HEK293 (cell line): Measurements from ENCODE around the gene SLC43A1.

Experiments
- CTCF ChIA-PET: fragments of 350-600 bp; formaldehyde crosslinking; extraction: SDS; loops from one replicate; lab custom pipeline; 2021; ENCODE audit warnings: antibody characterized with exemption; lab: Yijun Ruan, JAX
- POLR2A ChIA-PET: fragments of 300-600 bp; formaldehyde crosslinking; extraction: SDS; loops from one replicate; lab custom pipeline; 2020; ENCODE audit warnings: antibody characterized with exemption, inconsistent platforms; lab: Yijun Ruan, JAX
- H3K27ac ChIP-seq: fragments of 200-500 bp; sonication (Bioruptor generic); 2 replicates; pipeline ENCODE4 v1.5.1; 2014; ENCODE audit warnings: low read depth, low read length, control low read depth, inconsistent platforms; ENCODE audit errors: extremely low read depth
- H3K36me3 ChIP-seq, 2 experiments: fragments of 200-500 bp in 1 of 2; sonication (Bioruptor generic) in 1 of 2; 1 replicate in 1 of 2; 2 replicates in 1 of 2; pipeline ENCODE4 v1.5.1; 2014 to 2017; ENCODE audit warnings: inconsistent platforms in 2 of 2, low read length in 2 of 2; ENCODE audit not compliant: control insufficient read depth in 2 of 2, insufficient read depth in 1 of 2
- H3K4me1 ChIP-seq: fragments of 200-500 bp; sonication (Bioruptor generic); 2 replicates; pipeline ENCODE4 v1.5.1; 2014; ENCODE audit warnings: mild to moderate bottlenecking, low read length, inconsistent platforms; ENCODE audit not compliant: control insufficient read depth, insufficient read depth
- H3K4me3 ChIP-seq: 2 replicates; pipeline ENCODE4 v1.5.1; 2011; ENCODE audit warnings: low read depth, mild to moderate bottlenecking, control low read depth, low read length, moderate library complexity
- H3K9me3 ChIP-seq: fragments of 200-500 bp; sonication (Bioruptor generic); 2 replicates; pipeline ENCODE4 v1.5.1; 2014; ENCODE audit warnings: low read depth, low read length, inconsistent platforms; ENCODE audit not compliant: control insufficient read depth, insufficient read depth
- BCL11A ChIP-seq: fragments of 450-650 bp; formaldehyde crosslinking; IDR thresholded peaks from 2 replicates; pipeline ENCODE4 v1.5.1; 2016; ENCODE audit warnings: low read depth, missing biosample characterization, missing genetic modification characterization
- EGR2 ChIP-seq: fragments of 450-650 bp; formaldehyde crosslinking; IDR thresholded peaks from 2 replicates; pipeline ENCODE4 v1.5.1; 2016; ENCODE audit warnings: low read depth, missing biosample characterization, missing genetic modification characterization
- KLF1 ChIP-seq: fragments of 450-650 bp; formaldehyde crosslinking; IDR thresholded peaks from 2 replicates; pipeline ENCODE4 v1.5.1; 2016; ENCODE audit warnings: missing biosample characterization, missing genetic modification characterization
- KLF9 ChIP-seq: fragments of 450-650 bp; formaldehyde crosslinking; IDR thresholded peaks from 2 replicates; pipeline ENCODE4 v1.5.1; 2016; ENCODE audit warnings: missing biosample characterization, missing genetic modification characterization, low read depth
- SP7 ChIP-seq: fragments of 450-650 bp; formaldehyde crosslinking; IDR thresholded peaks from 2 replicates; pipeline ENCODE4 v1.5.1; 2016; ENCODE audit warnings: missing biosample characterization, missing genetic modification characterization
- YY1 ChIP-seq: fragments of 450-650 bp; formaldehyde crosslinking; IDR thresholded peaks from 2 replicates; pipeline ENCODE4 v1.5.1; 2018; ENCODE audit warnings: missing biosample characterization, missing genetic modification characterization
- YY2 ChIP-seq: fragments of 450-650 bp; formaldehyde crosslinking; IDR thresholded peaks from 2 replicates; pipeline ENCODE4 v1.5.1; 2016; ENCODE audit warnings: missing biosample characterization, missing genetic modification characterization
- ZFHX2 ChIP-seq: fragments of 450-650 bp; formaldehyde crosslinking; conservative IDR thresholded peaks from 2 replicates; pipeline ENCODE4 v1.5.1; 2016; ENCODE audit warnings: missing biosample characterization, missing genetic modification characterization
- ZNF121 ChIP-seq: fragments of 450-650 bp; formaldehyde crosslinking; IDR thresholded peaks from 2 replicates; pipeline ENCODE4 v1.5.1; 2016; ENCODE audit warnings: missing biosample characterization, missing genetic modification characterization
- ZNF302 ChIP-seq: fragments of 450-650 bp; formaldehyde crosslinking; IDR thresholded peaks from 2 replicates; pipeline ENCODE4 v1.5.1; 2016; ENCODE audit warnings: missing biosample characterization, missing genetic modification characterization, low read depth
- ZNF311 ChIP-seq: fragments of 450-650 bp; formaldehyde crosslinking; IDR thresholded peaks from 2 replicates; pipeline ENCODE4 v1.5.1; 2017; ENCODE audit warnings: missing biosample characterization, missing genetic modification characterization, borderline replicate concordance
- ZNF341 ChIP-seq: fragments of 450-650 bp; formaldehyde crosslinking; IDR thresholded peaks from 2 replicates; pipeline ENCODE4; 2016; ENCODE audit warnings: low read depth, missing biosample characterization, missing genetic modification characterization
- ZNF366 ChIP-seq: fragments of 450-650 bp; formaldehyde crosslinking; conservative IDR thresholded peaks from 2 replicates; pipeline ENCODE4 v1.5.1; 2016; ENCODE audit warnings: missing biosample characterization, missing genetic modification characterization
- ZNF37A ChIP-seq: fragments of 450-650 bp; IDR thresholded peaks from 2 replicates; pipeline ENCODE4 v1.5.1; 2018; ENCODE audit warnings: missing biosample characterization, missing genetic modification characterization
- ZNF433 ChIP-seq: fragments of 450-650 bp; formaldehyde crosslinking; IDR thresholded peaks from 2 replicates; pipeline ENCODE4 v1.5.1; 2016; ENCODE audit warnings: missing biosample characterization, missing genetic modification characterization, low read depth
- ZNF449 ChIP-seq: fragments of 450-650 bp; formaldehyde crosslinking; IDR thresholded peaks from 2 replicates; pipeline ENCODE4 v1.5.1; 2017; ENCODE audit warnings: missing biosample characterization, mild to moderate bottlenecking, missing genetic modification characterization, moderate library complexity
- ZNF473 ChIP-seq: fragments of 450-650 bp; formaldehyde crosslinking; IDR thresholded peaks from 2 replicates; pipeline ENCODE4 v1.5.1; 2017; ENCODE audit warnings: missing biosample characterization, missing genetic modification characterization
- ZNF610 ChIP-seq: fragments of 450-650 bp; formaldehyde crosslinking; IDR thresholded peaks from 2 replicates; pipeline ENCODE4 v1.5.1; 2016; ENCODE audit warnings: missing biosample characterization, missing genetic modification characterization, borderline replicate concordance
- ZNF707 ChIP-seq: fragments of 450-650 bp; formaldehyde crosslinking; IDR thresholded peaks from 2 replicates; pipeline ENCODE4 v1.5.1; 2016; ENCODE audit warnings: missing biosample characterization, missing genetic modification characterization
- ZNF792 ChIP-seq: fragments of 450-650 bp; formaldehyde crosslinking; IDR thresholded peaks from 2 replicates; pipeline ENCODE4 v1.5.1; 2016; ENCODE audit warnings: missing biosample characterization, missing genetic modification characterization
- ZNF837 ChIP-seq: fragments of 450-650 bp; formaldehyde crosslinking; IDR thresholded peaks from 2 replicates; pipeline ENCODE4 v1.5.1; 2016; ENCODE audit warnings: missing biosample characterization, missing genetic modification characterization
- TF ChIP-seq, protein P1 (sequence below): fragments of 450-650 bp; formaldehyde crosslinking; IDR thresholded peaks from 2 replicates; pipeline ENCODE4 v1.5.1; 2016; ENCODE audit warnings: missing biosample characterization, missing genetic modification characterization
- TF ChIP-seq, protein P2 (sequence below): fragments of 450-650 bp; formaldehyde crosslinking; IDR thresholded peaks from 2 replicates; pipeline ENCODE4 v1.5.1; 2016; ENCODE audit warnings: missing biosample characterization, missing genetic modification characterization, borderline replicate concordance
- TF ChIP-seq, protein P3 (sequence below): fragments of 450-650 bp; formaldehyde crosslinking; IDR thresholded peaks from 2 replicates; pipeline ENCODE4; 2016; ENCODE audit warnings: missing biosample characterization, missing genetic modification characterization
- TF ChIP-seq, protein P4 (sequence below): fragments of 450-650 bp; formaldehyde crosslinking; IDR thresholded peaks from 2 replicates; pipeline ENCODE4 v1.5.1; 2017; ENCODE audit warnings: missing biosample characterization, missing genetic modification characterization

SLC43A1 gene

GRCh38 chr11:57468276-57468675 lies 47.2 kb downstream of the SLC43A1 start:
- H3K4me3 ChIP-seq, result no peak overlapping the region
- no peaks in the 10 kb centered on the region for H3K4me1 ChIP-seq
- H3K9me3 ChIP-seq, result no peaks in the 10 kb centered on the region
- no peak for TF ChIP-seq ZNF449 (tag by site-specific recombination)
- TF ChIP-seq ZNF311, result no peak
- no peak for TF ChIP-seq ZNF302 (tag by site-specific recombination)
- TF ChIP-seq YY1 (tag by site-specific recombination), result no peak
- TF ChIP-seq EGR2 (tag by site-specific recombination), result peak; percentile 97
- TF ChIP-seq KLF1 (tag by site-specific recombination), result no peak
- TF ChIP-seq, protein P1, sequence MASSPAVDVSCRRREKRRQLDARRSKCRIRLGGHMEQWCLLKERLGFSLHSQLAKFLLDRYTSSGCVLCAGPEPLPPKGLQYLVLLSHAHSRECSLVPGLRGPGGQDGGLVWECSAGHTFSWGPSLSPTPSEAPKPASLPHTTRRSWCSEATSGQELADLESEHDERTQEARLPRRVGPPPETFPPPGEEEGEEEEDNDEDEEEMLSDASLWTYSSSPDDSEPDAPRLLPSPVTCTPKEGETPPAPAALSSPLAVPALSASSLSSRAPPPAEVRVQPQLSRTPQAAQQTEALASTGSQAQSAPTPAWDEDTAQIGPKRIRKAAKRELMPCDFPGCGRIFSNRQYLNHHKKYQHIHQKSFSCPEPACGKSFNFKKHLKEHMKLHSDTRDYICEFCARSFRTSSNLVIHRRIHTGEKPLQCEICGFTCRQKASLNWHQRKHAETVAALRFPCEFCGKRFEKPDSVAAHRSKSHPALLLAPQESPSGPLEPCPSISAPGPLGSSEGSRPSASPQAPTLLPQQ (tag by site-specific recombination), result no peak
- no peak for TF ChIP-seq ZNF473
- TF ChIP-seq, protein P2, sequence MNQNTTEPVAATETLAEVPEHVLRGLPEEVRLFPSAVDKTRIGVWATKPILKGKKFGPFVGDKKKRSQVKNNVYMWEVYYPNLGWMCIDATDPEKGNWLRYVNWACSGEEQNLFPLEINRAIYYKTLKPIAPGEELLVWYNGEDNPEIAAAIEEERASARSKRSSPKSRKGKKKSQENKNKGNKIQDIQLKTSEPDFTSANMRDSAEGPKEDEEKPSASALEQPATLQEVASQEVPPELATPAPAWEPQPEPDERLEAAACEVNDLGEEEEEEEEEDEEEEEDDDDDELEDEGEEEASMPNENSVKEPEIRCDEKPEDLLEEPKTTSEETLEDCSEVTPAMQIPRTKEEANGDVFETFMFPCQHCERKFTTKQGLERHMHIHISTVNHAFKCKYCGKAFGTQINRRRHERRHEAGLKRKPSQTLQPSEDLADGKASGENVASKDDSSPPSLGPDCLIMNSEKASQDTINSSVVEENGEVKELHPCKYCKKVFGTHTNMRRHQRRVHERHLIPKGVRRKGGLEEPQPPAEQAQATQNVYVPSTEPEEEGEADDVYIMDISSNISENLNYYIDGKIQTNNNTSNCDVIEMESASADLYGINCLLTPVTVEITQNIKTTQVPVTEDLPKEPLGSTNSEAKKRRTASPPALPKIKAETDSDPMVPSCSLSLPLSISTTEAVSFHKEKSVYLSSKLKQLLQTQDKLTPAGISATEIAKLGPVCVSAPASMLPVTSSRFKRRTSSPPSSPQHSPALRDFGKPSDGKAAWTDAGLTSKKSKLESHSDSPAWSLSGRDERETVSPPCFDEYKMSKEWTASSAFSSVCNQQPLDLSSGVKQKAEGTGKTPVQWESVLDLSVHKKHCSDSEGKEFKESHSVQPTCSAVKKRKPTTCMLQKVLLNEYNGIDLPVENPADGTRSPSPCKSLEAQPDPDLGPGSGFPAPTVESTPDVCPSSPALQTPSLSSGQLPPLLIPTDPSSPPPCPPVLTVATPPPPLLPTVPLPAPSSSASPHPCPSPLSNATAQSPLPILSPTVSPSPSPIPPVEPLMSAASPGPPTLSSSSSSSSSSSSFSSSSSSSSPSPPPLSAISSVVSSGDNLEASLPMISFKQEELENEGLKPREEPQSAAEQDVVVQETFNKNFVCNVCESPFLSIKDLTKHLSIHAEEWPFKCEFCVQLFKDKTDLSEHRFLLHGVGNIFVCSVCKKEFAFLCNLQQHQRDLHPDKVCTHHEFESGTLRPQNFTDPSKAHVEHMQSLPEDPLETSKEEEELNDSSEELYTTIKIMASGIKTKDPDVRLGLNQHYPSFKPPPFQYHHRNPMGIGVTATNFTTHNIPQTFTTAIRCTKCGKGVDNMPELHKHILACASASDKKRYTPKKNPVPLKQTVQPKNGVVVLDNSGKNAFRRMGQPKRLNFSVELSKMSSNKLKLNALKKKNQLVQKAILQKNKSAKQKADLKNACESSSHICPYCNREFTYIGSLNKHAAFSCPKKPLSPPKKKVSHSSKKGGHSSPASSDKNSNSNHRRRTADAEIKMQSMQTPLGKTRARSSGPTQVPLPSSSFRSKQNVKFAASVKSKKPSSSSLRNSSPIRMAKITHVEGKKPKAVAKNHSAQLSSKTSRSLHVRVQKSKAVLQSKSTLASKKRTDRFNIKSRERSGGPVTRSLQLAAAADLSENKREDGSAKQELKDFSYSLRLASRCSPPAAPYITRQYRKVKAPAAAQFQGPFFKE (tag by site-specific recombination), result no peak
- no peak for TF ChIP-seq ZNF792 (tag by site-specific recombination)
- TF ChIP-seq, protein P3, sequence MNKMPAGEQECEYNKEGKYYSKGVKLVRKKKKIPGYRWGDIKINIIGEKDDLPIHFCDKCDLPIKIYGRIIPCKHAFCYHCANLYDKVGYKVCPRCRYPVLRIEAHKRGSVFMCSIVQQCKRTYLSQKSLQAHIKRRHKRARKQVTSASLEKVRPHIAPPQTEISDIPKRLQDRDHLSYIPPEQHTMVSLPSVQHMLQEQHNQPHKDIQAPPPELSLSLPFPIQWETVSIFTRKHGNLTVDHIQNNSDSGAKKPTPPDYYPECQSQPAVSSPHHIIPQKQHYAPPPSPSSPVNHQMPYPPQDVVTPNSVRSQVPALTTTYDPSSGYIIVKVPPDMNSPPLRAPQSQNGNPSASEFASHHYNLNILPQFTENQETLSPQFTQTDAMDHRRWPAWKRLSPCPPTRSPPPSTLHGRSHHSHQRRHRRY (tag by site-specific recombination), result no peak
- TF ChIP-seq YY2, result no peak
- TF ChIP-seq, protein P4, sequence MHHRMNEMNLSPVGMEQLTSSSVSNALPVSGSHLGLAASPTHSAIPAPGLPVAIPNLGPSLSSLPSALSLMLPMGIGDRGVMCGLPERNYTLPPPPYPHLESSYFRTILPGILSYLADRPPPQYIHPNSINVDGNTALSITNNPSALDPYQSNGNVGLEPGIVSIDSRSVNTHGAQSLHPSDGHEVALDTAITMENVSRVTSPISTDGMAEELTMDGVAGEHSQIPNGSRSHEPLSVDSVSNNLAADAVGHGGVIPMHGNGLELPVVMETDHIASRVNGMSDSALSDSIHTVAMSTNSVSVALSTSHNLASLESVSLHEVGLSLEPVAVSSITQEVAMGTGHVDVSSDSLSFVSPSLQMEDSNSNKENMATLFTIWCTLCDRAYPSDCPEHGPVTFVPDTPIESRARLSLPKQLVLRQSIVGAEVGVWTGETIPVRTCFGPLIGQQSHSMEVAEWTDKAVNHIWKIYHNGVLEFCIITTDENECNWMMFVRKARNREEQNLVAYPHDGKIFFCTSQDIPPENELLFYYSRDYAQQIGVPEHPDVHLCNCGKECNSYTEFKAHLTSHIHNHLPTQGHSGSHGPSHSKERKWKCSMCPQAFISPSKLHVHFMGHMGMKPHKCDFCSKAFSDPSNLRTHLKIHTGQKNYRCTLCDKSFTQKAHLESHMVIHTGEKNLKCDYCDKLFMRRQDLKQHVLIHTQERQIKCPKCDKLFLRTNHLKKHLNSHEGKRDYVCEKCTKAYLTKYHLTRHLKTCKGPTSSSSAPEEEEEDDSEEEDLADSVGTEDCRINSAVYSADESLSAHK, result no peak
- no peak for TF ChIP-seq ZNF610 (tag by site-specific recombination)
- no peak for TF ChIP-seq ZNF37A
- no peak for TF ChIP-seq ZNF837 (tag by site-specific recombination)
- TF ChIP-seq ZNF366, result 0 out of 2 replicates have a peak, but pooled peaks have one; percentile 26
- no peak for TF ChIP-seq ZNF121 (tag by site-specific recombination)
- no peak for TF ChIP-seq ZNF341 (tag by site-specific recombination)
- no peak for TF ChIP-seq SP7
- TF ChIP-seq ZNF707, result no peak
- TF ChIP-seq BCL11A (tag by site-specific recombination), result no peak
- TF ChIP-seq ZFHX2 (tag by site-specific recombination), result peak; percentile 92
- TF ChIP-seq KLF9 (tag by site-specific recombination), result no peak
- no peak for TF ChIP-seq ZNF433 (tag by site-specific recombination)
- POLR2A ChIA-PET, result no interaction called here
- peaks cover 0 to 37% of the 10 kb centered on the region in 2 experiments; a peak in 1 of 3 replicates for H3K36me3 ChIP-seq
- CTCF ChIA-PET, result interaction anchor here (1.0 kb wide), 1 partner anchor 12 kb away, joined by 3 read pairs; no protein-coding TSS in a partner anchor
- no peak overlapping the region for H3K27ac ChIP-seq
